ENCODE data around the gene DHX30.

DHX30 gene

GRCh38 chr3:47852604-47853602 lies 50.0 kb downstream of the DHX30 start:
- DNase-seq: no peak

- DNase-seq: no peak
Measured at GRCh38 chr3:47854267-47854666, 51.3 kb downstream of the DHX30 start.

GRCh38 chr3:47854720-47855455 lies 52.0 kb downstream of the DHX30 start:
- DNase-seq: no peak

GRCh38 chr3:47855461-47856383 lies 52.8 kb downstream of the DHX30 start:
- no peak for DNase-seq

GRCh38 chr3:47856669-47857068 lies 53.7 kb downstream of the DHX30 start:
- DNase-seq: no peak

- DNase-seq: no peak
Measured at GRCh38 chr3:47857151-47857550, 54.2 kb downstream of the DHX30 start.

GRCh38 chr3:47859956-47860605 lies 57.1 kb downstream of the DHX30 start:
- DNase-seq: no peak

GRCh38 chr3:47863391-47864128 lies 60.6 kb downstream of the DHX30 start:
- no peak for DNase-seq

- no peak for DNase-seq
Measured at GRCh38 chr3:47865192-47865591, 62.3 kb downstream of the DHX30 start.

- DNase-seq: no peak
Measured at GRCh38 chr3:47867451-47868044, 64.6 kb downstream of the DHX30 start.

- DNase-seq: no peak
Measured at GRCh38 chr3:47868306-47868705, 65.4 kb downstream of the DHX30 start.

GRCh38 chr3:47870156-47870555 lies 67.2 kb downstream of the DHX30 start:
- DNase-seq: no peak

- DNase-seq: no peak
Measured at GRCh38 chr3:47870702-47871260, 67.8 kb downstream of the DHX30 start.

- DNase-seq: no peak
Measured at GRCh38 chr3:47871389-47871788, 68.5 kb downstream of the DHX30 start.

- no peak for DNase-seq
Measured at GRCh38 chr3:47872916-47873315, 70.0 kb downstream of the DHX30 start.

- no peak for DNase-seq
Measured at GRCh38 chr3:47874438-47874837, 71.5 kb downstream of the DHX30 start.

GRCh38 chr3:47874913-47875312 lies 72.0 kb downstream of the DHX30 start:
- DNase-seq: no peak

GRCh38 chr3:47877290-47877689 lies 74.4 kb downstream of the DHX30 start:
- DNase-seq: no peak

GRCh38 chr3:47877719-47878118 lies 74.8 kb downstream of the DHX30 start:
- no peak for DNase-seq

- no peak for DNase-seq
Measured at GRCh38 chr3:47882338-47882737, 79.4 kb downstream of the DHX30 start.

GRCh38 chr3:47884603-47885002 lies 81.7 kb downstream of the DHX30 start:
- no peak for DNase-seq

Data from CD4-positive, alpha-beta T cell treated with Interleukin-21 for 1 hour (primary cell).